Measurements from ENCODE around the gene ADARB1.

- TF ChIP-seq CTCF (conservative IDR thresholded peaks at IDR 0.05; ENCODE audit: low read depth in 2 of 2) (no peak), CREB1 (CRISPR knock-in tag; IDR thresholded peaks at IDR 0.05; ENCODE audit: low read depth) (no peak), REST (IDR thresholded peaks at IDR 0.05; ENCODE audit: unreplicated experiment) (no peak), EZH2 (IDR thresholded peaks at IDR 0.05; ENCODE audit: low read depth, unreplicated experiment) (no peak), POLR2AphosphoS5 (IDR thresholded peaks at IDR 0.05; ENCODE audit: low read depth) (no peak), EZH2phosphoT487 (IDR thresholded peaks at IDR 0.05; ENCODE audit: unreplicated experiment) (no peak), JUNB (IDR thresholded peaks at IDR 0.05; ENCODE audit: unreplicated experiment) (no peak), ETS1 (IDR thresholded peaks at IDR 0.05) (no peak), NANOG (IDR thresholded peaks at IDR 0.05; ENCODE audit: borderline replicate concordance) (no peak), ZNF114 (CRISPR knock-in tag; IDR thresholded peaks at IDR 0.05) (no peak), ZNF331 (CRISPR knock-in tag; IDR thresholded peaks at IDR 0.05; ENCODE audit: low read depth) (no peak)
Measured at GRCh38 chr21:45114072-45114471, 39.7 kb downstream of the ADARB1 start.
